ENCODE data around the gene ZNF76. TPM values are rescaled to one million over a fixed set of nuclear protein-coding genes. Genes with fewer than 3 reads are reported as not detected.

The ZNF76 gene
- total and polyA plus RNA-seq, 2 of the 8 experiments (the other 6 are each of a cell fraction or from before 2014, with no cell fraction given): 17.9 to 23.9 TPM

Other genes with a start within 250 kb of the ZNF76 start
- not detected in 2 replicates for gene TCP11, start 118.4 kb upstream of the ZNF76 start, total RNA-seq (2021; fragmentation: NEBNext Ultra II Directional; extraction: Animal tissue kit (Norgen Biotek cat#: 25700))
- 0.11 and 0.22 TPM in 2 replicates for gene TCP11, start 118.4 kb upstream of the ZNF76 start, polyA plus RNA-seq (2011; rRNA removed)
- 1.0 TPM in 2 replicates for gene SCUBE3, start 45.8 kb upstream of the ZNF76 start, total RNA-seq (2021; fragmentation: NEBNext Ultra II Directional; extraction: Animal tissue kit (Norgen Biotek cat#: 25700))
- gene SCUBE3, start 45.8 kb upstream of the ZNF76 start, polyA plus RNA-seq (2011; rRNA removed): 0.80 and 1.1 TPM in 2 replicates
- gene DEF6, start 38.1 kb downstream of the ZNF76 start, total RNA-seq (2021; fragmentation: NEBNext Ultra II Directional; extraction: Animal tissue kit (Norgen Biotek cat#: 25700)): 4.1 and 4.5 TPM in 2 replicates
- gene DEF6, start 38.1 kb downstream of the ZNF76 start, polyA plus RNA-seq (2011; rRNA removed): 3.3 and 4.8 TPM in 2 replicates
- 14.9 and 16.9 TPM in 2 replicates for gene PPARD, start 82.8 kb downstream of the ZNF76 start, total RNA-seq (2021; fragmentation: NEBNext Ultra II Directional; extraction: Animal tissue kit (Norgen Biotek cat#: 25700))
- 14.6 and 18.9 TPM in 2 replicates for gene PPARD, start 82.8 kb downstream of the ZNF76 start, polyA plus RNA-seq (2011; rRNA removed)
- 16.1 and 16.4 TPM in 2 replicates for gene FANCE, start 192.6 kb downstream of the ZNF76 start, total RNA-seq (2021; fragmentation: NEBNext Ultra II Directional; extraction: Animal tissue kit (Norgen Biotek cat#: 25700))
- gene FANCE, start 192.6 kb downstream of the ZNF76 start, polyA plus RNA-seq (2011; rRNA removed): 17.0 and 19.2 TPM in 2 replicates
- gene RPL10A, start 208.7 kb downstream of the ZNF76 start, total RNA-seq (2021; fragmentation: NEBNext Ultra II Directional; extraction: Animal tissue kit (Norgen Biotek cat#: 25700)): 1,893 and 1,923 TPM in 2 replicates
- 2,801 and 2,948 TPM in 2 replicates for gene RPL10A, start 208.7 kb downstream of the ZNF76 start, polyA plus RNA-seq (2011; rRNA removed)
- gene TEAD3, start 237.3 kb downstream of the ZNF76 start, total RNA-seq (2021; fragmentation: NEBNext Ultra II Directional; extraction: Animal tissue kit (Norgen Biotek cat#: 25700)): 27.0 and 28.7 TPM in 2 replicates
- gene TEAD3, start 237.3 kb downstream of the ZNF76 start, polyA plus RNA-seq (2011; rRNA removed): 20.1 and 31.0 TPM in 2 replicates